GM21786 (cell line): Measurements from ENCODE around the gene SNRNP200.

Experiments used
- ATAC-seq: cut with Tn5 transposase; IDR thresholded peaks from one replicate; pipeline ENCODE4 v1.9.1; 2021; ENCODE audit not compliant: unreplicated experiment

Gene SNRNP200

DNA sequence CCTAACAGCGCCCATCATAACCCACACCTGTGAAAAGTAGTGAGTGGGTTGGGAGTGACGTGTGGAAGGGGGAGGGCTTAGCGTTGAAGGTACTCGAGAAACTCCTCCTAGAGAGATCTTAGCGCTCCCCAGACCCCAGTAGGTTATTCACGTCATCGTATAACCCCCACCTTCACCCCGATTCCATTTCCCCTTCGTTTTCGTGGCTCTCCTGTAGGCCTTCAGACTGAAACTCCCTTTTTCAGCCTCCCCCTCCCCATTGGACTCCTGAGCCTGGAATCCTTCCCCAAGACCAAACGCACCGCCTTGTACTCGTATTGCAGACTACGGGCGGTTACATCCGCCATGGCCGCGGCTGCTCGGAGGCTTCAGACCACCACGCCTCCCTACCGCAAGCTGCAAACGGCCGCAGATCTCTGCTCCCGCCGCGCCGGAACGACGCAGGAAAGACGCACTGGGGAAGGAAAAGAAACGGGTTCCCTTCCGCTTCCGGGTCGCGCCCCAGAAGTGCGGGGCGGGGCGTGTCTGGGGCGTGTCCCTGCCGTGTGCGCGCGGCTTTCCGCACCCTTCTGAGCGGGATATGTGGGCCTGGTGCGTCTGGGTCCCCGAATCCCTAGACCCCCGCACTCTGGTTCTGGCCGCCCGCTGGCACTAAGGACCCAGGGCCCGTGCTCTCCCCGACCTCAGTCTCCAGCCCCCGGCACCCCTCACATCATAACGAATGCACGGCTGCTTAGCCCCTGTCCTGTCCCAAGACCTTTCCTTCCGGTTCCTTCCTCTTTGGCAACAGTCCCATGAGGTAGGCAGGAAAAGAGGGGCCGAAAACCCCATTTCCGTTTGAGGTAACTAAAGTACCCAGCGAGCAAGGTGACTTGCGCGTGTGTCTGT, at the start of gene SNRNP200:
Gene SNRNP200 (minus strand): TSS at position 456 of the 888 bp plus-strand sequence. CDS start 109 bp downstream, at position 347.
- peak; percentile 93 for ATAC-seq

DNA sequence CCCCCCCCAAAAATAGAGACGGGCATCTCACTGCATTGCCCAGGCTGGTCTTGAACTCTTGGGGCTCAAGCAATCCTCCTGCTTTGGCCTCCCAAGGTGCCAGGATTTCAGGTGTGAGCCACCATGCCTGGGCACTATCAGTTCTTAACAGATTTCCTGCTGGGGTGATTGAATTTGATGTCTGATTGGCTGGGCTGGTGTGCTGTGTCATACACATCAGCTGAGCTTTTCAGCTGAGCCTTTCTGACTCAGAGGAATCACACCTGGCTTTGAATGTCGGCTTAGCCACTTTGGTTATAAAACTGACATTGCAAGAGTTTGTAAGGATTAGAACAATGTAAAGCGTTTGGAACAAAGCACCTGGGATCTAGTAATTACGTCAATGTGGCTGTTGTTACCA, 49.1 kb upstream of the SNRNP200 start:
- no peak for ATAC-seq

DNA sequence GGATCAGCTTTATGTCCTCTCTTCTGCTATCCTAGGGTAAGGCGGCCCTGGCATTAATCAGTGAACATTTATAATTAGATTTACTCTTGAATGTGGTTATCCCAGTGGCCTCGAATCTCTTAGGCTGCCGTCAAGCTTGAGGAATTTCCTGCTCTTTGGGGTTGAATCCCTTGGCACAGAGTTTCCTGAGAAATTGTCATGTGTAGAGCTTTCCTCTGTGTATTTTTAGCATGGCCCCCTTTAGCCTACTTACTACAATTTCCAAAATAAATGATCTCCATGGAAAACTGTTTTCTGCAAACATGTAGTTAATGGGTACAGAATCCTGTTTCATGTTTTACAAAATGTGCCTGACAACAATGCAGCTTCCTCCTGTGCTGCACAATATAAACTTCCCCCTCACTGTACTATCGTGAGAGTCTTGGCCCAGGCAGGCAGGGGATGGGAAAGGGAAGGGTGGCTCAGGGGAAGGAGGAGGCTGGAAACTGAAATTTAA, 48.3 kb upstream of the SNRNP200 start:
- ATAC-seq: no peak

DNA sequence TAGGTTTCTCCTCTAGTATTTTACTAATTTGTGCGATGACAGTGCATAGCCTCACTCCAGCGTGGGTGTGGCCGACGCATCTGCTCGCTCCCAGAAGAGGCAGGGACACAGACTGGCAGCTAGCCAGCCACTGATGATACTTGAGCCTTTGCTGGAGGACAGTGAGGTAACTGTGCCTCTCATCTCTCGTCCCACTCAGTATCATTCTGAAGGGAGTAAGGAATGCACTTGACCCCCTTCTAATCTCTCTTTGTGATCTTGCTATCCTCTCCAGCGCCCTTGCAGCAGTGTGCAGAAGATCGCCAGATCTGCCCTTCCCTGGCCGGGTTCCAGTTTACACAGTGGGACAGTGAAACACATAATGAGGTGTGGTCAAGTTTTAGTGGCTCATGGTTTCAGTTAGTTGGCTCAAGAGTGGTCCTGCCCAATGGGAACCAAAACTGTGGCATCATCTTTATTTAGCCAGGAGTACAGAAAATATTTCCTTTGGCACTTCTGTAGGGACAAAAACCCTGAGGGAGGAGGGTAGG, 47.8 kb upstream of the SNRNP200 start:
- ATAC-seq: no peak

DNA sequence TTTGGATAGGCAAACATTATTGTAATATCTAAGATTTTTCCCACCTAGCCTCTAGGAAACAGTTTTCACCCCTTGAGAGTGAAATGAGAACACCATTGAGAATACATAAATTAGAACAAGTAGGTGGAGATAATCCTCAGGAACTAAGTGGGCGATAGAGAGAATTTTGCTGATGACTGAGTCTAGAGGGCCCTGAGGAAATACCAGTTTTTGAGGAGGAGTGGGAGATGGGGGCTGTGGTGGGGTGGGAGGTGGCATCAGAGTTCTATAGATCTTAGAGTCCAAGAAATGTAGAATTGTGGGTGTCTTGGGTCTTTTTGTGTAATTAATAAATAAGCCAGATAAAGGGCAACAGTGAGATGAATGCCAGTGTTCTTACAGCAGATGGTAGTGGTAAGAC, 42.0 kb upstream of the SNRNP200 start:
- ATAC-seq: no peak

DNA sequence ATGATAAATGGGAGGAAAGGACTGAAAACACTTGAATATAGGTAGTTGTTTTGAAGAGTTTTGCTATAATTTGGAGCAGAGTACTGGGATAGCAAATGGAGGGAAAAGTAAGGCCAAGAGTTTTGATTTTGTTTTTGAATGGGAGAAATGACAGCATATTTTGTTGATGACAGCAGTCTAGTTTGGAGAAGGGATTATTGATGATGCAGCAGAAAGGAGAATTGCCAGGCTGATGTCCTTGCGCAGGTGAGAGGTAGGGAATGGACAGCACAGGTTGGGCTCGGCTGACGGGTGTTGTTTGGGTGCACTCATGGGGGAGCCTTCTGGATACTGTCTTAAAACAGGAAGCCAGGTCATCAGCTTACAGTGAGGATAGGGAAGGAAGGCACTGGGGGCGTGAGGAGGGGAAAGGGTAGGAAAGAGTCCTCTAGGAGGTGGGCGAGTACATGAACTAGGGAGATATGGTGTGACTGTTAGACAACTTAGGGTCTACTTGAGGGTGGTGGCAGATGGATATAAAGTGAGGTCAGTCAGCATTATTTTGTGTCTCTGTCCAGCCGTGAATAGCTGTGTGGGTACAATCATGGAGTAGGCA, 40.6 kb upstream of the SNRNP200 start:
- no peak for ATAC-seq

DNA sequence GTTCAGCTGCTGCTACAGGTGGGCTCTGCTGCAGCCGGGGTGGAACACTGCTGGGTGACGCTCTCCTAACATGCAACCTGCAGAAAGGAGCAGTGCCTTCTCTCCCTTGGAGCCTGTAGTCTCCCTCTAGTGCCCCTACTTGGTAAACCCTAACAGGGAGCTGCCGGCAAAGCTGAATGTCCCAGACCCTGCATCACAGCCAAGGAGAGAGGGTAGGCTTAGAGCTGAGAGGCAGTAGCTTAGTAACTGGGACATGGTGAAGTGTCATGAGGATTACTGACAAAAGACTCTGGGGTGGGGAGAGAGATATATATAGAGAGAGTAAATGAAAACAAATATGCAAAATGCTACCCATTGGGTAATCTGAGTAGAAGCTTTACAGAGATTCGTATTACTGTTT, 40.1 kb upstream of the SNRNP200 start:
- no peak for ATAC-seq

DNA sequence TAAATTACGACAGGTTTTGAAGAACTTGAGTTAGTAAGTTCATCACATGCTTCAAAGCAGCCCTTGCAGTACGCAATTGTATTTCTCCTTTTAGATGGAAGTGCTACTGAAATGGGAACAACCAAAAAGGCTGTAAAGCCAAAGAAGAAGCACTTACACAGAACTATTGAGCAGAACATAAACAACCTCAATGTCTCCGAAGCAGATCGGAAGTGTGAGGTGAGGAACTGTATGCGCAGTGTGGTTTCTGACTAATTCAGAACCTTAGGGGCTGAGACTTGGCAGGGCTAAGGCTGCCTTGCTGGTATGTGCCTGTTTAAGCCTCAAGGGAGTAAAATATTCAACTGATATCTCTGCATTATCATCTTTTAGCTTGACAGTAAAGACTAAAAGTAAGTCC, 38.7 kb upstream of the SNRNP200 start:
- ATAC-seq: peak; percentile 92

DNA sequence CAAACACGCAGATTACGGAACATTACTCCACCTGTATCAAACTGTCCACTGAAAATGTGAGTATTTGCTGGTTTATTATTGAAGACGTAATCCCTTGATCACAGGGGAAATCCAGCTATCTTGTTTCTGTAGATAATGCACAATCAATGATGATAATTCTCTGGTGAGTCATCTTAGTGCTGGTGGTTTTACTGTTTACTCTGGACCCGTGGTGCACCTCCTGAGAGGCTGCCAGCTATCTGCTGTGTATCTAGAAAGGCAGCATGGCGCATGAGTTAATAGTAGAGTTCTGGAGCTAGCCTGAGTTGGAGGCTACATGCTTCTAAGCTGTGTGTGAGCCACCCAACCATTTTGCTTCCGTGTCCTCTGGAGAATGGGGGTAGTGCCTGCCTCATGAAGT, 36.7 kb upstream of the SNRNP200 start:
- ATAC-seq: peak; percentile 34

DNA sequence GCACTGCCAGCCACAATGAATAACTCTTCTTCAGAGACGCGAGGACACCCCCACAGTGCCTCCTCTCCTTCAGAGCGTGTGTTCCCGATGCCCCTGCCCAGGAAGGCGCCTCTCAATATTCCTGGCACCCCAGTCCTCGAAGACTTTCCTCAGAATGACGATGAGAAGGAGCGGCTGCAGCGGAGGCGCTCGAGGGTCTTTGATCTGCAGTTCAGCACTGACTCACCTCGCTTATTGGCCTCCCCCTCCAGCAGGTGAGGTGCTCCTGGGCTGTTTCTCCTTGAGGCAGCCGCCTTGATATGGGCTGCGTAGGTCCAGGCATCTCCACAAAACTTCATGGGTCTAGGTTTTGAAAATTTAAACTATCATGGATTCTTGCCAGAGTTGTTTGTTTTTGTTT, 36.3 kb upstream of the SNRNP200 start:
- ATAC-seq: no peak

DNA sequence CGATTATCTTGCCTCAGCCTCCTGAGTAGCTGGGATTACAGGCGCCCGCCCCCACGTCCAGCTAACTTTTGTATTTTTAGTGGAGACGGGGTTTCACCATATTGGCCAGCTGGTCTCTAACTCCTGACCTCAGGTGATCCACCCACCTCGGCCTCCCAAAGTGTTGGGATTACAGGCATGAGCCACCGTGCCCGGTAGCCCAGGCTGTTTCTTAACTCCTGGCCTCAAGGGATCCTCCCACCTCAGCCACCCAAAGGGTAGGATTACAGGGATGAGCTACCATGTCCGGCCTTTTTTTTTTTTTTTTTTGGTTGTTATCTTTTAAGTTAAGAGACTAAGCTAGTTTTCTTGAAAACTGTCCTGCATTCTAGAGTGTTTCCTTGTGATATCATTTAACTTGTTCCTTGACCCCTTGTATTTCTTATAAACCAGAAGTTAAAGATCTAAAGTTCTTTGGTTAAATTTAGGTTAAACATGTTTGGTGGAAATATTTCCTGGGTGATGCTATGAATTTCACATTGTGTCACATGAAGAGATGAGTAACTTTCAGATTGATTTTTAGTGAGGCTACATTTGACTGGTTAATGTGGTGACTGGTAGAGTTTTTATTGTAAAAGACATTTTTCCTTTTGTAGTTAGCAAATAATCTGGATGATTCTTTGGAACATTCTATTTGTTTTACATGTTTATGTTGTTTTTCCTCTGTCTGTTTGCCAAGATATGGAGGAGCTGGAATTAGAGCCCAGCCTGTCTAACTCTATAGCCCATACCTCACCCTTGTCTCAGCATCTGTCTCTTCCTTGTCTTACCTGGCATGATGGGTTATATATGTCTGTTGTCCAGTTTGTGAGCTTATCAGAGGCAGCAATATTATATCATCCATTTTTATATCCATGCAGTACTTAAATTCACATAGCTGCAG, 35.4 kb upstream of the SNRNP200 start:
- no peak for ATAC-seq

DNA sequence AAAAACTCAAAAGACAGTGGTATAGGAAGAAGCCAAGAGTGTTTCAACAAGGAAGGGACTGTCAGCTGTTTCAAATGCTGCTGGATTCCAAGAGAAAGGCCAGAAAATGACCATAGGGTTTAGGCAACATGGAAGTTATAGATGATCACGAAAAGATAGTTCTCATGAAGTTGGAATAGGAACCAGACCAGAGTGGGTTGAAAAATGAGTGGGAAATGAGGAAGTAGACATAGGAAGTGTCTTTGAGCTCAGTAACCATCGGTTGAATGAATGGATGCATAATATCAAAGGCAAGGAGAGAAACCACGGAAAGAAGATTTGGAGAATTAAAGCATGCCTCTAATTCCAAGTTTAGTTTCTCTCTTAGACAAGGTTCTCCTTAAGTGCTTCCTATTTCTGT, 31.5 kb upstream of the SNRNP200 start:
- ATAC-seq: no peak

DNA sequence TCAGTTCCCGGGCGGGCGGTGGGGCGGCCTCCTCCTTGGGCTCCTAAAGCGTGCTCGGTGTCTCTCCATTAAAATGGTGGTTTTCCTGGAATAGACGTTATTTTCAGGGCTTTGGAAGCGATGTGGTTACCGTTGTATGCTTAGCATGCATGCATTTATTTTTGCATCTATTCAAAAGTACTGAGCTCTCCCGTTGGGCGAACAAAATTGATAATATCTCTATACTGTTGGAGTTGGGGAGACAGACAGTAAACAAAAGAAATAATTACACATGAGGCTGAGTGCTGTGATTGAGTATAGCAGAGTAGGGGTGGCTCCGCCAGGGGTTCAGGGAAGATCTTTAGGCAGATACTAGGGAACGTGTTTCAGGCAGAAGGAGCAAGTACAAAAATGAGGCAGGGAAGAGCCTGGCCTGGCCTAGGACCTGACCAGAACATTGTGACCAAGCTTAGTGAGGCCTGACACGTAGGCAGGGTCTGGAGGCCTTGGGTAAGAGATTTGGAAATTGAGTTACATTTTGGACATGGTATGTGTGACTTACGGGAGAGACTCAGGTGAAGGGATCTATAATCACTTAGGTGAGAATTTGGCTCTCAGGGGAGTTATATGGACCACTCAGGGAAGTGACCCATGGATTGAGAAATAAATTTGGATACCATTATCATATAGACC, 30.9 kb upstream of the SNRNP200 start:
- ATAC-seq: no peak

DNA sequence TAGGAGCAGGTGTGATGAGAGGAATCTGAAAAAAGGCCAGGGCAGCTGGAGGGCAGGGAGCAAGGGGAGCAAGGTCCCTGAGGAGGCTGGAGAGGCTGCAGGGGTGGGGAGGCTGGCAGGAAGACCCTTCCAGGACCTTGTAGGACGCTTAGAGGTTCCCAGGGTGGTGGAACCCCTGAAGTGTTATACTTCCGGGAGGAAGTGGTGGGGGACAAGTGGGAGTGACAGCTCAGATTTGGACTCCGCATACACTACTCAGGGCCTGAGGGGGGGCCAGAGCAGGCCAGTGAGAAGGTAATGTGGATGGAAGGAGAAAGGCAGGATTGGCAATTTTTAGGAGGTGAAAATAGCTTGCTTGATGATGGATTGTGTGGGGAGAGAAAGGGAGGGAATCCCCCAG, 28.4 kb upstream of the SNRNP200 start:
- no peak for ATAC-seq

DNA sequence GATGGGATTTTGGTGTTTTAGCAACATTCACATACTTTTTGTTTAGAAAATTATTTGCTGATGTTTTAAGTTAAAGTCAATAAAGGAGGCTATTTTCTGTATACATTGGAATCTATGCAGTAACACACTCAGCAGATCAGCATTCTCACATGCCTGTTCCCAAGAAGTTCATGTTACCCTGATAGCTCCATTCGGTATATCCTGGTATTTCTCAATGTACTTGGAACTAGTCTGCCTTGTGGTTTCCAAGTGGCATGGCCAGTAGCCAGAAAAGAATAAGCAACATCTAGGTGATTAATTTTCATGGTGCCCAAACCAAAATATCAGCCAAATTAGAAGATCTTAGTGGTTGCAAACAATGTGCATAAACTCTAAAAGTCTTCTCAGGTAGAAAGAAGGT, 25.1 kb upstream of the SNRNP200 start:
- ATAC-seq: no peak

DNA sequence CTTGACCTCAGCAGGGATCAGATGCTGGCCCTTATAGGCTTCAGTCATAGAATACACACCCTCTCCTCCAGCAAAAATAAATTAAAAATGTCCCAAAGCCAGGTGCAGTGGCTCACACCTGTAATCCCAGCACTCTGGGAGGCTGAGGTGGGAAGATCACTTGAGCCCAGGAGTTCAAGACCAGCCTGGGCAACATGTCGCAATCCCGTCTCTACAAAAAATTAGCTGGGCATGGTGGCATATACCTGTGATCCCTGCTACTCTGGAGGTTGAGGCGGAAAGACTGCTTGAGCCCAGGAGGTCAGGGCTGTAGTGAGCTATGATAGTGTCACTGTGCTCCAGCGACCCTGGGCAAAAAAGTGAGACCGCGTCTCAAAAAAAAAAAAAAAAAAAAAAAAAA, 24.5 kb upstream of the SNRNP200 start:
- ATAC-seq: no peak

DNA sequence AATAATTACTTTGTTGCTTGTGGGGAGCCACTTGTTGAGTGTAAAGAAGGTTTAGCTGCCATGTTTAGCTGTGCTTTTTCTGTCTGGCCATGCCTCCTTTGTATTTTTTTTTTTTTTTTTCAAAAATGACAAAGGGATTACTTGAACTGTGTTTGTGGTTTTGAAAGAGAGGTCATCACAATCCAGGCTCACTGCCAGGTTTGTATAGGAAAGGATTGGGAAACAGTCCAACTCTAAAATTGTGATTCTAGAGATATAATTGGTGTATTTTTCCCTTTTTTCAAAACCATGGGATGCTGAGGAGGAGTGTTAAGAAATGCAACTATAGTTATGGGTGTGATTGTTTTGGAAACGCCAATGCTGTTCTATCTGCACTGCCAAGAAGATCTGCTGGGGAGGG, 24.1 kb upstream of the SNRNP200 start:
- no peak for ATAC-seq

DNA sequence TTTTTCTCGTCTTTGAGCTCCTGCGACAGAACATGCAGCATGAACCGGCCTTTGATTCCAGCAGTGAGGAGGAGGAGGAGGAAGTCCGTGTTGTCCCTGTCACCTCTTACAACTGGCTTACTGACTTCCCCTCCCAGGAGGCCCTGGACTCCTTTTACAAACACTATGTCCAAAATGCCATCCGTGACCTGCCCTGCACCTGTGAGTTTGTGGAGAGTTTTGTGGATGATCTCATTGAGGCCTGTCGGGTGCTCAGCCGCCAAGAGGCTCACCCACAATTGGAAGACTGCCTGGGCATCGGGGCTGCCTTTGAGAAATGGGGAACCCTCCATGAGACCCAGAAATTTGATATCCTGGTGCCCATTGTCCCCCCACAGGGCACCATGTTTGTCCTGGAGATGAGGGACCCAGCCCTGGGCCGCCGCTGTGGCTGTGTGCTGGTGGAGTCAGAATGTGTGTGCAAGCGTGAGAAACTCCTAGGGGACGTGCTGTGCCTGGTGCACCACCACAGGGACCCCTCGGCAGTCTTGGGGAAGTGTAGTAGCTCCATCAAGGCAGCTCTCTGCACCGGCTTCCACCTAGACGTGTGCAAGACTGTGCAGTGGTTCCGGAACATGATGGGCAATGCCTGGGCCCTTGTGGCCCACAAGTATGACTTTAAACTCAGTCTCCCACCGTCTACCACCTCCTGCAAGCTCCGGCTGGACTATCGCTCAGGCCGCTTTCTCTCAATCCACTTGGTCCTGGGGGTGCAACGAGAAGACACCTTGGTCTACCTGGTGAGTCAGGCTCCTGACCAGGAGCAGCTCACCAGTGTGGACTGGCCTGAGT, 21.9 kb upstream of the SNRNP200 start:
- no peak for ATAC-seq

DNA sequence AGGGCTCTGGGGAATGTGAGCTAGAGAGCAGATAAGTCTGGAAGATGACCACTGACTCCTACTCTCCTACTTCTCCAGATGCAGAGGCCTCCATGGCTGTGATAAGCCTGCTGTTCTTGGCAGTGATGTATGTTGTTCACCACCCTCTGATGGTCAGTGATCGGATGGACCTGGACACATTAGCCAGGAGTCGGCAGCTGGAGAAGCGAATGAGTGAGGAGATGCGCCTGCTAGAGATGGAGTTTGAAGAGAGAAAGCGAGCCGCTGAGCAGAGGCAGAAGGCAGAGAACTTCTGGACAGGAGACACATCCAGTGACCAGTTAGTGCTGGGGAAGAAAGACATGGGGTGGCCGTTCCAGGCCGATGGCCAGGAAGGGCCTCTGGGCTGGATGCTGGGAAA, 21.2 kb upstream of the SNRNP200 start:
- ATAC-seq: no peak

DNA sequence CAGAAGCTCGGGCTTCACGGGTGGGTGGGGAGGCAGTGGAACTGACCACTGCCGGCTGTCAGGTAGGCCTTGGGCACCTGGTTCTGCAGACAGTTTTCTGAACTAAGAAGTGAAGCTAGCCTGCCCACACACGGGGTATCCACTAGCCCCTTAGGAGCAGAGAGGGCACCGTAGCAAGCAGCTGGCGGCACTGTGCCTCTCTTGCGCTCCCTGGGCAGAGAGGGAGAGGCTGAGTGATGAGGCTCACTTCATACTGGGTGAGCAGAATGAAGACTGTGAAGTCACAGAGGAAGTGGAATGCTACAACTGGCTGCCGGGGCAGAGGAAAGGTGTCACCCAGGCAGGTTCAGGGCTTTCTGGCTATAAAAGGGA, 20.5 kb upstream of the SNRNP200 start:
- ATAC-seq: no peak
